Activated naive CD8-positive, alpha-beta T cell treated with anti-CD3 and anti-CD28 coated beads for 36 hours (primary cell): ENCODE data around the gene TRAK1. TPM values are rescaled to one million over a fixed set of nuclear protein-coding genes. Genes with fewer than 3 reads are reported as not detected.

Experiments
- DNase-seq: peaks from one replicate; pipeline ENCODE4 v3.0.0; 2021
- H3K27ac Mint-ChIP-seq: one replicate; pipeline ENCODE4 v1.8.0; 2022; ENCODE audit warnings: mild to moderate bottlenecking, moderate library complexity, mixed read lengths
- H3K27me3 Mint-ChIP-seq: one replicate; pipeline ENCODE4 v1.8.0; 2022; ENCODE audit warnings: mild to moderate bottlenecking, mixed read lengths
- H3K36me3 Mint-ChIP-seq: one replicate; pipeline ENCODE4 v1.8.0; 2021; ENCODE audit warnings: mild to moderate bottlenecking, mixed read lengths
- H3K4me1 Mint-ChIP-seq: one replicate; pipeline ENCODE4 v1.8.0; 2021; ENCODE audit warnings: mixed read lengths
- H3K4me3 Mint-ChIP-seq: one replicate; pipeline ENCODE4 v1.8.0; 2022; ENCODE audit warnings: mild to moderate bottlenecking, moderate library complexity, mixed read lengths
- H3K9me3 Mint-ChIP-seq: one replicate; pipeline ENCODE4 v1.8.0; 2022; ENCODE audit warnings: mixed read lengths
- total RNA-seq, 2 experiments: library from RNA; stranded (reverse); gene quantifications; one replicate each; pipeline ENCODE4 v1.2.3, GENCODE V29; 2021

TRAK1 gene
- total RNA-seq, 2 experiments from 2014 or later: 22.3 to 22.8 TPM

DNA sequence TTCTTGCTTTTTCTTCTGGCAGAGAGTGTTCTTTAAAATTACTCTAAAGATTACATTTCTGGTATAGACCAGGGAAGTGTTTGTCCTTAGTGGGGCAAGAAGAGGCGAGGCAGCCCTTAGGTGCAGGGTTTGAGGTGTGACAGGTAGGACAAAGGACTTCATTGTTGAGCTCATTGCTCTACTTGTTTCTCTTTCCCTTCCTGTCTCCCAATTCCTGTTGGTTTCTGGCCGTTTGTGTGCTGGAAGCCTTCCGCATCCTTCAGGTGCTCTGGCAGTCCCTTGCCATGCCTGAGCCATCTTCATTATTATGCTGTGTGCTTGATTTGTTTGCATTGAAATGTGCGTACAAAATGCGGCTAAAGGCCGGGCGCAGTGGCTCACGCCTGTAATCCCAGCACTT lies 89.7 kb downstream of the TRAK1 start:
- peaks cover 2% of the 10 kb centered on the region for H3K36me3 Mint-ChIP-seq
- H3K4me3 Mint-ChIP-seq: no peak overlapping the region
- H3K4me1 Mint-ChIP-seq: peaks cover 7% of the 10 kb centered on the region
- DNase-seq: no peak
- H3K9me3 Mint-ChIP-seq: no peaks in the 10 kb centered on the region
- H3K27ac Mint-ChIP-seq: no peak overlapping the region
- H3K27me3 Mint-ChIP-seq: no peaks in the 10 kb centered on the region

DNA sequence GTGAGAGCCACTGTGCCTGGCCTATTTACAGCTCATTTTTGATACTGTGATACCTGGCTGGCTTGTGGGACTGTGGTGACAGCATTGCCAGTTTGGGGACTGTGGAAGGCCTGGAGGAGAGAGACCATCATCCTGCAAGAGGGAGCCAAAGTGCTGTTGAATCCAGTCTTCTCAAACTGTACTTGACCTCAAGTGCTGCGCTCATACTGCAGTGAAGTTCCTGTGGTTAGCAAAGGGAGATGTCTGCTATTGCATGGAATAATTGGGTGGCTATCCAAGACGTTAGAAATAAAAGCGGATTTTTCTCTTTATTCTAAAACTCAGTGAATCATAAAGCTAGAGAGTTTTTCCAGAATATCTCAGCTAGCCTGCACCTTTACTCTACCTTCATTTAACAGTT lies 91.4 kb downstream of the TRAK1 start:
- no peaks in the 10 kb centered on the region for H3K9me3 Mint-ChIP-seq
- no peak overlapping the region for H3K4me3 Mint-ChIP-seq
- peaks cover 2% of the 10 kb centered on the region for H3K36me3 Mint-ChIP-seq
- H3K27me3 Mint-ChIP-seq: no peaks in the 10 kb centered on the region
- DNase-seq: no peak
- H3K27ac Mint-ChIP-seq: no peak overlapping the region
- H3K4me1 Mint-ChIP-seq: peaks cover 7% of the 10 kb centered on the region

DNA sequence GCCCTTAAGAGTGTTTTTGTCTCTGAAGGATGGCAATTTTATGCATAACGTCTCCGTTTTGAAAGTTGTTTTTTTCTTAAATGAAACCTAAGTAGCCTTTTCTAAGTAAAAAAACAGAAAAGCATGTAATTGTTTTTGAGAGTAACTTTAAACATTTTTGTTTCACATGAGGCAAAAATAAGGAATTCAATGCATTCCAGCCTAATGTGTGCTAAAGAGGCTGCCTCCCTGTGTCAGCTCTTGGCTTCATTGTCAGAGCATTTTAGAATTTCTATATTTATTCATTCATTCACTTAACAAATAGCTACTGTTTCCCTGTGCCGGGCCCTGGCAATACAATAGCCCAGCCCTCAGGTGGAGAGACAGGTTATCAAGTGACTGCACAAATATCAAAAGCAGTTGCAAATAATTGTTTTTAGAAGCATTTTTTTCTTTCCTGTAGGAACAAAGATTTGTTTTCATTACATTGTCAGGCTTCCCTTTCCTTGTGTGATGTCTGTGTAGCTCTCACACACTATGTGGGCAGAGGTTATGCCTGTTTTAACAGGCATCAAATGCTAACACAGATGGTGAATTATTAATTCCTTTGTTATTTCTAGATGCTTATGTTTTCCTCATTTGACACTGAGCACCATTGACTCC lies 93.0 kb downstream of the TRAK1 start:
- no peaks in the 10 kb centered on the region for H3K27me3 Mint-ChIP-seq
- H3K4me1 Mint-ChIP-seq: peaks cover 5% of the 10 kb centered on the region
- no peaks in the 10 kb centered on the region for H3K9me3 Mint-ChIP-seq
- no peak overlapping the region for H3K4me3 Mint-ChIP-seq
- no peak for DNase-seq
- H3K36me3 Mint-ChIP-seq: no peaks in the 10 kb centered on the region
- no peak overlapping the region for H3K27ac Mint-ChIP-seq

DNA sequence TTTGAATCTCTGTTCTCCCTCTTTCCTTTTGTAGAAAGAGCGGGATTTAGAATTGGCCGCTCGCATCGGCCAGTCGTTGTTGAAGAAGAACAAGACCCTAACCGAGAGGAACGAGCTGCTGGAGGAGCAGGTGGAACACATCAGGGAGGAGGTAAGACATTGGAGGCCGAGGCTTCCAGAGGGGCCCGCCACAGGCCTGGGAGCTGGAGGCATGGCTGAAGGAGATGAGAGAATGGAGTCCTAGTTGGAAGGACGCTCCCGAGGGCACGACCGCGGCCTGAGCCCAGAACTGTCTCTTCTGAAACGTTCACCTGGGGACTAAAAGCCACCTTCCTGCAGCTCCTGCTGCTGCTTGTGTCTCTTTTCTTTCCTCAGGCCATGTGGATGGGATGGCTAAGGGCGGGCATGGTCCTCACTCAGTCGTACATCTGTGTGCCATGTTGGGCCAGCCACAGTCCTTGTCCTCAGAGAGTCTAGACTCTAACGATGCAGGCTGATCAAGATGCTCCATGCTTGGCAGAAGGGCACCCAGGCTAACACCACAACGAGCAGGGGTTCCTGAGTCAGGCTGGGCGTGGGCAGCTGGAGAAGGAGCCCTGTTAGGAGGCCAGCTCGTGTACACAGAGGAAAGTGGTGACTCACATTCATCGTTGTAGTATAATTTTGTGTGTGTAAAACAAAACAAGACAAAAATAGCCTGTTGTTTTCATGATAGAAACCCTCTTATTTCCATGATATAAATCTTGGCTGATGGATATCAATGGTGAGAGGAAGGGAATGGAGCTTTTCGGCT lies 93.7 kb downstream of the TRAK1 start:
- no peak overlapping the region for H3K4me3 Mint-ChIP-seq
- no peak for DNase-seq
- H3K27me3 Mint-ChIP-seq: no peaks in the 10 kb centered on the region
- no peak overlapping the region for H3K27ac Mint-ChIP-seq
- H3K4me1 Mint-ChIP-seq: no peaks in the 10 kb centered on the region
- H3K9me3 Mint-ChIP-seq: no peaks in the 10 kb centered on the region
- no peaks in the 10 kb centered on the region for H3K36me3 Mint-ChIP-seq

DNA sequence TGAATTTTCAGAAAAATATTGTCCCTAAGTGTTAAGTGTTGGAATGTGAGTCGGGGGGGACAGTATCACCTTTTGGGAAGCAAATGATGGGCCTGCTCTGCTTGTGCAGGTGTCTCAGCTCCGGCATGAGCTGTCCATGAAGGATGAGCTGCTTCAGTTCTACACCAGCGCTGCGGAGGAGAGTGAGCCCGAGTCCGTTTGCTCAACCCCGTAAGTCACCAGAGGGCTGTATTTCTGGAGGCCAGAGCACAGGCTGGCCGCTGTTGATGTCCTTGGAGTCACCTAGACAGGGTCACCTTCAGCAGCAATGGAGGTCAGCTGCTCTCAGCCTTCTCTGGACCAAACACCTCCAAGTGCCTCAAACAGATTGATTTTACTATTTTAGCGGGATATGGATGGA lies 96.8 kb downstream of the TRAK1 start:
- Mint-ChIP-seq H3K27me3 (no peaks in the 10 kb centered on the region), H3K27ac (no peak overlapping the region), H3K4me3 (no peak overlapping the region), H3K36me3 (peaks cover 9% of the 10 kb centered on the region), H3K9me3 (no peaks in the 10 kb centered on the region), H3K4me1 (peaks cover 8% of the 10 kb centered on the region)
- DNase-seq: no peak

DNA sequence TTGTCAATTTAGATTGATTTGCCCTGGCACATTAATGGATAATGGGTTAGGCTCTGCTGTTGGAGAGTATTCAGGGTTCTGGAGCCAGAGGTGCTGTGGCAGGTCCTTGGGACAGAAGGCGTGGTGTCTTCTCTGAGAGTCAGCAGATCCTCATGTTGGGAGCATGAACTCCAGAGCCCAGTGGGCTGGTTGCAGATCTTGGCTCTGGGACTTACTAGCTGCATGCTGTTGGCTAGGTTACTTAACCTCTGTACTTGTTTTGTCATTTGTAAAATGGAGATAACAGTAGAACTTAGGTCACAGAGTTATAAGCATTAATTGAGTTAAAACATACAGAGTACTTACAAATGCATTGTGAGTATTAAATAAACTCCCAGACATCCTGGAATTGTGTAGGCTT lies 97.2 kb downstream of the TRAK1 start:
- H3K9me3 Mint-ChIP-seq: no peaks in the 10 kb centered on the region
- no peak overlapping the region for H3K27ac Mint-ChIP-seq
- H3K4me1 Mint-ChIP-seq: peaks cover 12% of the 10 kb centered on the region
- H3K4me3 Mint-ChIP-seq: no peak overlapping the region
- peaks cover 9% of the 10 kb centered on the region for H3K36me3 Mint-ChIP-seq
- no peaks in the 10 kb centered on the region for H3K27me3 Mint-ChIP-seq
- DNase-seq: no peak

DNA sequence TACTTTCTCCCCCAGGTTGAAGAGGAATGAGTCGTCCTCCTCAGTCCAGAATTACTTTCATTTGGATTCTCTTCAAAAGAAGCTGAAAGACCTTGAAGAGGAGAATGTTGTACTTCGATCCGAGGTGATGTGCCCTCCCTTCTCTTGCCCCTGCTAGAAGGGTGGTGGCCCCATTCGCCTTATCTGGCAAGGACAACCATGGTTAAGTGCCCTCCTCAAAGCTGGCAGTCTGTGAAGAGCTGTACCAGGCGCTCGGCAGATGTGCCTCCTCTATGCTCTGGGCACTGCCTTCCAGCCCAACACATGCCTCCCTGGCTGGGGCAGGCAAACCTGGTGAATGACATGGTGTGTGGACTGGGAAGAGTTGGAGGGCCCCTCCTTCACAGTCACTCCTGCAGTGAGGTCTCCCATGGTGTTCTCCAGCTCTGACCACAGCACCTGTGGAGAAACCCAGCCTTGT lies 97.9 kb downstream of the TRAK1 start:
- Mint-ChIP-seq H3K4me3 (no peak overlapping the region), H3K9me3 (no peaks in the 10 kb centered on the region), H3K27ac (no peak overlapping the region), H3K27me3 (no peaks in the 10 kb centered on the region), H3K36me3 (peaks cover 11% of the 10 kb centered on the region), H3K4me1 (peaks cover 12% of the 10 kb centered on the region)
- DNase-seq: no peak

DNA sequence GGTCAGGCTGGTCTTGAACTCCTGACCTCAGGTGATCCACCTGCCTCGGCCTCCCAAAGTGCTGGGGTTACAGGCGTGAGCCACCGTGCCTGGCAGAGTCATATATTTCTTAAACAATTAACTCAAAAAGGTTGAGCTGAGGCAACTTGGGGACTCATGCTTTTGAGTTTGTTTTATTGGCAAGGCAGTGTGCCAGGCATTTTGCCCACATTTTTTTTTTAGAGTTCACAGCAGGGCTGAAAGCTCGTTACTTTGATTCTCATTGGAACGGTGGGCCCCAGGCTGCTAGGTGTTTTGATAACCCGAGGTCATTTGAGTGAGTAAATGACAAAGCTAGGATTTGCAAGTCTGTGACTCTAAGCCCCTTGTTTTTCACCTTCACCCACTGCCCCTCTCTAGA lies 98.6 kb downstream of the TRAK1 start:
- no peak overlapping the region for H3K4me3 Mint-ChIP-seq
- H3K4me1 Mint-ChIP-seq: peaks cover 12% of the 10 kb centered on the region
- no peak for DNase-seq
- H3K27me3 Mint-ChIP-seq: no peaks in the 10 kb centered on the region
- H3K36me3 Mint-ChIP-seq: peaks cover 14% of the 10 kb centered on the region
- H3K27ac Mint-ChIP-seq: no peak overlapping the region
- no peaks in the 10 kb centered on the region for H3K9me3 Mint-ChIP-seq

DNA sequence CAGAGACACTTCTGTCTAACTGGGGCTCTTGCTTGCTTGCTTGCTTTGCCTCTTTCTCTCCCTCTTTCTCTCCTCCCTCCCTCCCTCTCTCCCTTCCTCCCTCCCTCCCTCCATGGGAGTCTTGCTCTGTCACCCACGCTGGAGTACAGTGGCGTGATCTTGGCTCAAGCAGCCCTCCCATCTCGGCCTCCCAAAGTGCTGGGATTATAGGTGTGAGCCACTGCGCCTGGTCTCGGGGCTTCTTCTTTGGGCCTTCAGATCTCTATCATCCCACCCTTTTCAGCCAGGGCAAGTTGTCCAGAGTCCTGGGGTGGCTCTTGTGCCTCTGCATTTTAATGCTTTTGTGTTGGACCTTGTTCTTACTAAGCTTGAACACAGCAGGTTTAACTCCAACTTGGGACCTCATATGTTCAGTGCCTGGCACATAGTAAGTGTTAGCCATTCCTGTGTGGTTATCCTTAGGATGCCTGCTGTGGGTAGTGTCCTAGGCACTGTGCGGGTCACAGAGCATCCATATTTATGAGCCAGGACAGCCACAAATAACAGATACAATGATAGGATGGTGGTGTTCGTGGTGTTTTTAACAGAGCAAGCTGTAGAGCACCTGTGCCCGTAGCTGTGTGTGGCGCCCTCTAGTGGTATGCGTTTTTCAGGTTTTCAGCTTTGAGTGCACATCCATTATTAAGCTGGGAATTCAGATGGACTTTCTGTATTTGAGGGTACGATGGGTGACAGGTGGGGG lies 99.7 kb downstream of the TRAK1 start:
- Mint-ChIP-seq H3K9me3 (no peaks in the 10 kb centered on the region), H3K27me3 (no peaks in the 10 kb centered on the region), H3K4me3 (no peak overlapping the region), H3K36me3 (peaks cover 14% of the 10 kb centered on the region), H3K4me1 (peaks cover 19% of the 10 kb centered on the region), H3K27ac (peak overlapping the region; percentile 56)
- peak; percentile 48 for DNase-seq

DNA sequence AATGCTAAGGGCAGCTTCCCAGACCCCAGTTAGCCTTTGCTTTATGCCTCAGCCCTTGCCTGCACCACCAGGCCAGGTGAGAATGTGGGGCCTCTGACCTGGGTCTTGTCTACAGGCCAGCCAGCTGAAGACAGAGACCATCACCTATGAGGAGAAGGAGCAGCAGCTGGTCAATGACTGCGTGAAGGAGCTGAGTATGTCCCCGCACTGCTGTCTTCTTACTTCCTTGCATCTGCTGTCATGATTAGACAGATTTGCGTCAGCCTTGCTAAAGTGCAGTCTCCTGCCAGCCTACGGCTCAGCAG lies 100.2 kb downstream of the TRAK1 start:
- Mint-ChIP-seq H3K36me3 (peaks cover 14% of the 10 kb centered on the region), H3K27ac (no peak overlapping the region), H3K27me3 (no peaks in the 10 kb centered on the region), H3K4me3 (no peak overlapping the region), H3K4me1 (peaks cover 19% of the 10 kb centered on the region), H3K9me3 (no peaks in the 10 kb centered on the region)
- DNase-seq: no peak

DNA sequence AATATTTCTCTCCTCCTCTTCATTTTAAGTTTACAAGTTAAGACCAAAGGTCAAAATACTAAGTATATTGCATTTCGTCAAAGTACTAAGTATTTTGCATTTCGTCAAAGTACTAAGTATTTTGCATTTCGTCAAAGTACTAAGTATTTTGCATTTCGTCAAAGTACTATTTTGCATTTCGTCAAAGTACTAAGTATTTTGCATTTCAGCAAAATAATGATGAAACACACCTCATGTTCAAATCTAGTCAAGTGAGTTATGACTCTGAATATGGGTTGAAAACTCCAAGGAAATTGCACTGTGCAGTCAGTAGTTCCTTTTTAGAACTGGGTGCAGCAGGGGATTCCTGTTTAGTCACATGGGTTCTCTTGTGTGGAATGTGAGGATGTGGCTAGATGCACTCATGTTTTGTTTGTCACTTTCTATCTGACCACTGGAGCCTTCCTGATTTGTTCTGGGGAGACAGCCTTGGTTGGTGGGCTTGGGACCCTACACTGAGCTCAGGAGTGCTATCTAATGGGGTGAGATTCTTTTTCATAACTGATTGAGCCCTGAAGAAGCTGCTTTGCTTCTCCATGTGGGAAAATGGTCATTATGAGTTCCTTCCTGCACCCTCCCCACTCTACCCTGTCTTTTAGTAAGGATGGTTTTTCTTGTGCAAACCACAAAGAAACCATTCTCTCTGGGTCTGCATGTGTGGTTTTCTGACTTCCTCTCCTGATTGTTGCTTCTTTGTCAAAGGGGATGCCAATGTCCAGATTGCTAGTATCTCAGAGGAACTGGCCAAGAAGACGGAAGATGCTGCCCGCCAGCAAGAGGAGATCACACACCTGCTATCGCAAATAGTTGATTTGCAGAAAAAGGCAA lies 101.4 kb downstream of the TRAK1 start:
- DNase-seq: no peak
- Mint-ChIP-seq H3K9me3 (no peaks in the 10 kb centered on the region), H3K4me1 (peaks cover 19% of the 10 kb centered on the region), H3K4me3 (no peak overlapping the region), H3K27ac (no peak overlapping the region), H3K36me3 (peaks cover 18% of the 10 kb centered on the region), H3K27me3 (no peaks in the 10 kb centered on the region)

DNA sequence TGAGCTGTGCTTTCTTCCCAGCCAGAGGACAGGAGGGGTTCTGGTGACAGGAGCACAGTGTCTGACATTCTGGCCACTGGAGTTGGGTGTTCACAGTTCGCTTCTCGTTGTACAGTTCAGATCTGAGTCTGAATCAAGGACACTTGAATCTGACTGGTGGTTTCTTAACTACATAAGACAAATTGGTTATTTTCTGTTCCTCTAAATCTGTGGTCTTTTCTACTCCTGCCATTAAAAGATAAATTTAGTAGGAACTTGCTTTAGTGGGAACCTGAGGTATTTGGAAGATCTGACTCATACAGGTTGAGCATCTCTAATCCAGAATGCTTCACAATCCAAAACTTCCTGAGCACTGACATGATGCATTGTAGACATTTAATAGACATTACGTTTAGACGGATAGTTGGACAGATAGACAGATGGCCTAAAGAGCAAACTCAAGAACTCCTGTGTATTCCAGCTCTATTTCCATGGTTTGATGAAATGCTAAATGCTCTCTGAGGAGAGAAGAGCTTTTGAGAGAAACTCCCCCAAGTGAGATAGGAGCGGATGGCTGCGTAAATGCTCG lies 103.9 kb downstream of the TRAK1 start:
- no peak for DNase-seq
- Mint-ChIP-seq H3K27ac (no peak overlapping the region), H3K27me3 (no peaks in the 10 kb centered on the region), H3K36me3 (peaks cover 25% of the 10 kb centered on the region), H3K4me3 (no peak overlapping the region), H3K9me3 (no peaks in the 10 kb centered on the region), H3K4me1 (peaks cover 19% of the 10 kb centered on the region)

DNA sequence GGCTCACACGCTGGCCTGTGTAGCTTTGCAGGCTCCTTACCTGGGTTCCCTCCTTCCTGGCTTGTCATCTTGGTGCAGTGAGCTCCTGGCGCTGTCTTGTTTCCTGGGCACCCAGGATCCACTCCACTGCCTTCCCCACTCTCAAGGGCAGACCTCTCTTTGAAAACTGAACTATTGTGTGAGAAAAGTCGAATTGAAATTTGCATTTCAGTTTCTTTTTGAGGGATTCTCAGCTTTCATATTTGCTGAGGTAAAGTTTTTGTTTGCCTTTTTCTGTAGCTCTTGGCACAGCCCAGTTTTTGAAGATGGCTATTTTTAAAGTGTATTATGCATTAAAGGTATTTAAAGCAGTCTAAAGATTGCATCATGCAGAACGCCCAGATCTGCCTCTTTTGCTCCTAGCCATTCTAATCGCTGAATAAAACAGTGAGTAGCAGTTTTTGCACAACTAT lies 104.7 kb downstream of the TRAK1 start:
- H3K36me3 Mint-ChIP-seq: peaks cover 28% of the 10 kb centered on the region
- no peak overlapping the region for H3K4me3 Mint-ChIP-seq
- DNase-seq: no peak
- H3K4me1 Mint-ChIP-seq: peaks cover 19% of the 10 kb centered on the region
- H3K27me3 Mint-ChIP-seq: no peaks in the 10 kb centered on the region
- H3K27ac Mint-ChIP-seq: no peak overlapping the region
- H3K9me3 Mint-ChIP-seq: no peaks in the 10 kb centered on the region

DNA sequence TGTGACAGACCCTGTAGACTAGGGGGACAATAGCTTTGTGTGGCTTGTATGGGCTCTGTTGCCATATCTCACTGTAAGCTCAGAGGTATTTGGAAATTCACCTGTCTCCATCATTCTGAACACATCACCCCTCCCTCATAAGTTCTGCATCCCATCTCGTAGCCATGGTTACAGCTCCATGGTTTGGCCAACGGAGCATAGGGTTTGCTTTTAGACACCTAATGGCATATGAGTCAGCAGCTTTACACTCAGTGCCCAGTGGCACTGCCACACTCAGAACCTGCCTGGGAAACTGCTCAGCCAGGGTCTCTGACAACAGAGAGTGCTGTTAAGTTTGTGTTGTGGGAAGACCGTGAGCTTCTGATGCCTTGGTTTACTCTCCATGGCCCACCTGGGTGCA lies 107.6 kb downstream of the TRAK1 start:
- no peak for DNase-seq
- Mint-ChIP-seq H3K9me3 (no peaks in the 10 kb centered on the region), H3K4me1 (peaks cover 7% of the 10 kb centered on the region), H3K36me3 (peaks cover 29% of the 10 kb centered on the region), H3K27ac (no peak overlapping the region), H3K4me3 (no peak overlapping the region), H3K27me3 (no peaks in the 10 kb centered on the region)
